HepG2 (cell line): ENCODE results near the gene MCMBP. TPM values are rescaled to one million over a fixed set of nuclear protein-coding genes. Genes with fewer than 3 reads are reported as not detected.
A peak's percentile ranks its signal among the peaks of the same experiment; 100 is the strongest.

Experiments
- FLYWCH1 ChIP-seq: sonication (generic); formaldehyde crosslinking; IDR thresholded peaks from 2 replicates; pipeline ENCODE4 v1.8.1; 2023; ENCODE audit warnings: mild to moderate bottlenecking, missing genetic modification reagents
- GFI1 ChIP-seq: sonication (generic); formaldehyde crosslinking; IDR thresholded peaks from 2 replicates; pipeline ENCODE4 v1.5.0; 2020; ENCODE audit warnings: missing genetic modification reagents, mild to moderate bottlenecking, borderline replicate concordance
- HNRNPK ChIP-seq: fragments of 200-400 bp; formaldehyde crosslinking; IDR thresholded peaks from 2 replicates; pipeline ENCODE4 v1.6.1; 2018; ENCODE audit warnings: low read length, low read depth, moderate library complexity, mild to moderate bottlenecking; ENCODE audit not compliant: poor library complexity, severe bottlenecking
- HOXA3 ChIP-seq: sonication (generic); formaldehyde crosslinking; IDR thresholded peaks from 2 replicates; pipeline ENCODE4 v1.5.0; 2020; ENCODE audit warnings: missing genetic modification reagents
- JUND ChIP-seq: sonication (generic); formaldehyde crosslinking; IDR thresholded peaks from 2 replicates; pipeline ENCODE4 v1.8.0; 2022; ENCODE audit warnings: mild to moderate bottlenecking, missing genetic modification reagents
- KAT8 ChIP-seq: IDR thresholded peaks from 2 replicates; pipeline ENCODE4 v1.6.1; 2016; ENCODE audit warnings: missing genetic modification reagents, missing compliant biosample characterization
- KDM1A ChIP-seq: IDR thresholded peaks from 2 replicates; pipeline ENCODE4 v1.6.1; 2016; ENCODE audit warnings: missing compliant biosample characterization
- KDM5A ChIP-seq: fragments of 200-600 bp; sonication (generic); IDR thresholded peaks from 2 replicates; pipeline ENCODE4 v1.7.0; 2018; ENCODE audit warnings: antibody characterized with exemption, mild to moderate bottlenecking, low read length, borderline replicate concordance
- KLF12 ChIP-seq: sonication (generic); formaldehyde crosslinking; IDR thresholded peaks from 2 replicates; pipeline ENCODE4 v1.4.0; 2020; ENCODE audit warnings: missing genetic modification reagents, borderline replicate concordance
- MXI1 ChIP-seq: IDR thresholded peaks from 3 replicates; pipeline ENCODE4 v1.6.1; 2012; ENCODE audit warnings: low read depth, low read length, inconsistent platforms, borderline replicate concordance
- MYNN ChIP-seq: sonication (generic); formaldehyde crosslinking; IDR thresholded peaks from 2 replicates; pipeline ENCODE4 v1.4.0; 2020; ENCODE audit warnings: mild to moderate bottlenecking, low read depth, missing genetic modification reagents
- NR2C2 ChIP-seq: sonication (generic); formaldehyde crosslinking; IDR thresholded peaks from 2 replicates; pipeline ENCODE4 v1.4.0; 2020; ENCODE audit warnings: missing genetic modification reagents, mild to moderate bottlenecking, moderate library complexity, borderline replicate concordance
- PHF21A ChIP-seq: sonication (generic); formaldehyde crosslinking; IDR thresholded peaks from 2 replicates; pipeline ENCODE4 v1.5.0; 2020; ENCODE audit warnings: mild to moderate bottlenecking, missing genetic modification reagents
- PHF8 ChIP-seq: sonication (generic); formaldehyde crosslinking; IDR thresholded peaks from 2 replicates; pipeline ENCODE4 v1.5.0; 2020; ENCODE audit warnings: missing genetic modification reagents
- PRMT3 ChIP-seq: sonication (generic); formaldehyde crosslinking; IDR thresholded peaks from 2 replicates; pipeline ENCODE4 v1.8.1; 2022; ENCODE audit warnings: low read depth, mild to moderate bottlenecking, moderate library complexity, missing genetic modification reagents, borderline replicate concordance
- RAD51 ChIP-seq: fragments of 450-650 bp; IDR thresholded peaks from 2 replicates; pipeline ENCODE4 v1.6.1; 2016; ENCODE audit warnings: borderline replicate concordance
- RORA ChIP-seq: sonication (generic); formaldehyde crosslinking; IDR thresholded peaks from 2 replicates; pipeline ENCODE4 v1.5.0; 2020; ENCODE audit warnings: mild to moderate bottlenecking, missing genetic modification reagents, moderate library complexity
- SMC3 ChIP-seq: IDR thresholded peaks from 2 replicates; pipeline ENCODE4 v1.6.1; 2011; ENCODE audit warnings: low read length, improper control_type of control experiment
- TBX2 ChIP-seq: sonication (generic); formaldehyde crosslinking; IDR thresholded peaks from 2 replicates; pipeline ENCODE4 v1.5.0; 2020; ENCODE audit warnings: missing genetic modification reagents, mild to moderate bottlenecking, borderline replicate concordance
- TBX3 ChIP-seq: fragments of 450-650 bp; IDR thresholded peaks from 2 replicates; pipeline ENCODE4 v1.6.1; 2017; ENCODE audit warnings: antibody characterized with exemption, mild to moderate bottlenecking, inconsistent platforms, borderline replicate concordance
- ZBTB3 ChIP-seq: sonication (generic); formaldehyde crosslinking; IDR thresholded peaks from 2 replicates; pipeline ENCODE4 v1.4.0; 2020; ENCODE audit warnings: low read depth, mild to moderate bottlenecking, moderate library complexity, missing genetic modification reagents, borderline replicate concordance
- ZFAT ChIP-seq: sonication (generic); formaldehyde crosslinking; conservative IDR thresholded peaks from 2 replicates; pipeline ENCODE4 v1.8.1; 2023; ENCODE audit warnings: missing genetic modification reagents, inconsistent platforms
- ZMAT5 ChIP-seq: sonication (generic); formaldehyde crosslinking; IDR thresholded peaks from 2 replicates; pipeline ENCODE4 v1.5.0; 2020; ENCODE audit warnings: mild to moderate bottlenecking, low read depth, missing genetic modification reagents, borderline replicate concordance
- ZNF12 ChIP-seq: sonication (generic); formaldehyde crosslinking; IDR thresholded peaks from 2 replicates; pipeline ENCODE4 v1.5.0; 2020; ENCODE audit warnings: missing genetic modification reagents
- ZNF235 ChIP-seq: sonication (generic); formaldehyde crosslinking; IDR thresholded peaks from 2 replicates; pipeline ENCODE4 v1.8.1; 2023; ENCODE audit warnings: mild to moderate bottlenecking, missing genetic modification reagents, borderline replicate concordance
- ZNF431 ChIP-seq: sonication (generic); formaldehyde crosslinking; IDR thresholded peaks from 2 replicates; pipeline ENCODE4 v1.9.0; 2022; ENCODE audit warnings: missing genetic modification reagents, low read depth, mild to moderate bottlenecking, borderline replicate concordance
- ZNF501 ChIP-seq: sonication (generic); formaldehyde crosslinking; IDR thresholded peaks from 2 replicates; pipeline ENCODE4 v1.5.1; 2020; ENCODE audit warnings: mild to moderate bottlenecking, moderate library complexity, missing genetic modification reagents
- ZNF790 ChIP-seq: sonication (generic); formaldehyde crosslinking; IDR thresholded peaks from 2 replicates; pipeline ENCODE4 v1.8.0; 2022; ENCODE audit warnings: missing genetic modification reagents, mild to moderate bottlenecking, borderline replicate concordance
- ZNF891 ChIP-seq: sonication (generic); formaldehyde crosslinking; IDR thresholded peaks from 2 replicates; pipeline ENCODE4 v1.5.0; 2020; ENCODE audit warnings: mild to moderate bottlenecking, missing genetic modification reagents
- polyA plus RNA-seq, 8 experiments: library from polyadenylated mRNA; depleted of rRNA in 3 of 8; stranded (reverse) in 7 of 8; unstranded in 1 of 8; fragments of >200 nt; fragmentation: Illumina TruSeq in 4 of 8; extraction: Trizol in 4 of 8; gene quantifications; 2 replicates each; pipeline versions ENCODE4 v1.2.1 to v1.2.3, GENCODE V29; 2011 to 2016; ENCODE audit warnings: low read depth in 4 of 8, missing spikeins in 1 of 8, mixed read lengths in 1 of 8; ENCODE audit not compliant: insufficient read depth in 1 of 8
- total RNA-seq, 5 experiments: library from RNA; depleted of rRNA; stranded (reverse); fragments of >200 nt; fragmentation: Illumina TruSeq; extraction: Trizol; gene quantifications; 2 replicates each; pipeline ENCODE4 v1.2.3, GENCODE V29; 2016; ENCODE audit warnings: low read depth in 1 of 5
- TF ChIP-seq, protein P1 (sequence below): sonication (generic); formaldehyde crosslinking; IDR thresholded peaks from 2 replicates; pipeline ENCODE4 v1.5.0; 2020; ENCODE audit warnings: missing genetic modification reagents, mild to moderate bottlenecking, borderline replicate concordance
- TF ChIP-seq, protein P2 (sequence below): sonication (generic); formaldehyde crosslinking; IDR thresholded peaks from 2 replicates; pipeline ENCODE4 v1.4.0; 2020; ENCODE audit warnings: mild to moderate bottlenecking, missing genetic modification reagents

Gene MCMBP
- total and polyA plus RNA-seq, 2 of the 13 experiments (the other 11 are each of a cell fraction or from before 2014, with no cell fraction given), result 35.7 to 62.4 TPM

GRCh38 chr10:119896061-119896655, 23.5 kb upstream of the MCMBP start (continued):
- TF ChIP-seq FLYWCH1 (CRISPR knock-in tag), result no peak
- TF ChIP-seq SMC3, result no peak
- no peak for TF ChIP-seq RAD51
- TF ChIP-seq KDM5A, result no peak
- TF ChIP-seq PHF21A (CRISPR knock-in tag), result peak; percentile 45
- peak; percentile 23; the same call in 1 of the 2 replicates for TF ChIP-seq HOXA3 (CRISPR knock-in tag)
- peak; percentile 48; the same call in 1 of the 2 replicates for TF ChIP-seq KAT8
- TF ChIP-seq ZNF790 (CRISPR knock-in tag), result no peak
- TF ChIP-seq JUND, result no peak
- TF ChIP-seq, protein P1, sequence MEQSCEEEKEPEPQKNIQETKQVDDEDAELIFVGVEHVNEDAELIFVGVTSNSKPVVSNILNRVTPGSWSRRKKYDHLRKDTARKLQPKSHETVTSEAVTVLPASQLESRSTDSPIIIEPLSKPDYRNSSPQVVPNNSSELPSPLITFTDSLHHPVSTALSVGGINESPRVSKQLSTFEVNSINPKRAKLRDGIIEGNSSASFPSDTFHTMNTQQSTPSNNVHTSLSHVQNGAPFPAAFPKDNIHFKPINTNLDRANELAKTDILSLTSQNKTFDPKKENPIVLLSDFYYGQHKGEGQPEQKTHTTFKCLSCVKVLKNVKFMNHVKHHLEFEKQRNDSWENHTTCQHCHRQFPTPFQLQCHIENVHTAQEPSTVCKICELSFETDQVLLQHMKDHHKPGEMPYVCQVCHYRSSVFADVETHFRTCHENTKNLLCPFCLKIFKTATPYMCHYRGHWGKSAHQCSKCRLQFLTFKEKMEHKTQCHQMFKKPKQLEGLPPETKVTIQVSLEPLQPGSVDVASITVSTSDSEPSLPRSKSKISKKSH (CRISPR knock-in tag), result no peak
- no peak for TF ChIP-seq PHF8
- TF ChIP-seq MYNN (CRISPR knock-in tag), result no peak
- TF ChIP-seq ZBTB3, result no peak
- TF ChIP-seq RORA, result no peak
- TF ChIP-seq, protein P2, sequence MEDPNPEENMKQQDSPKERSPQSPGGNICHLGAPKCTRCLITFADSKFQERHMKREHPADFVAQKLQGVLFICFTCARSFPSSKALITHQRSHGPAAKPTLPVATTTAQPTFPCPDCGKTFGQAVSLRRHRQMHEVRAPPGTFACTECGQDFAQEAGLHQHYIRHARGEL (CRISPR knock-in tag), result no peak
- no peak for TF ChIP-seq GFI1
- TF ChIP-seq TBX3, result no peak
- no peak for TF ChIP-seq PRMT3 (CRISPR knock-in tag)
- no peak for TF ChIP-seq ZNF501
- TF ChIP-seq ZNF431 (CRISPR knock-in tag), result no peak
- TF ChIP-seq KLF12 (CRISPR knock-in tag), result no peak
- no peak for TF ChIP-seq KDM1A (CRISPR knock-in tag)
- TF ChIP-seq ZFAT (CRISPR knock-in tag), result no peak
- no peak for TF ChIP-seq ZMAT5 (CRISPR knock-in tag)
- TF ChIP-seq TBX2, result peak; percentile 60; the same call in 1 of the 2 replicates
- peak; percentile 17; the same call in 1 of the 2 replicates for TF ChIP-seq ZNF12 (CRISPR knock-in tag)
- TF ChIP-seq ZNF891 (CRISPR knock-in tag), result no peak
- TF ChIP-seq MXI1, result no peak
- no peak for TF ChIP-seq HNRNPK
- TF ChIP-seq NR2C2 (CRISPR knock-in tag), result no peak
- TF ChIP-seq ZNF235, result no peak
